ENCODE data around the gene BBS9. TPM values are rescaled to one million over a fixed set of nuclear protein-coding genes. Genes with fewer than 3 reads are reported as not detected.
A peak's percentile ranks its signal among the peaks of the same experiment; 100 is the strongest.
"Not testable (repeated sequence)": the region's sequence is repeated elsewhere in the genome, so short reads cannot be mapped to it uniquely, and the experiment has no call there.

BBS9 gene
- total RNA-seq, 1 donor from 2014 or later = 8.7 TPM

DNA sequence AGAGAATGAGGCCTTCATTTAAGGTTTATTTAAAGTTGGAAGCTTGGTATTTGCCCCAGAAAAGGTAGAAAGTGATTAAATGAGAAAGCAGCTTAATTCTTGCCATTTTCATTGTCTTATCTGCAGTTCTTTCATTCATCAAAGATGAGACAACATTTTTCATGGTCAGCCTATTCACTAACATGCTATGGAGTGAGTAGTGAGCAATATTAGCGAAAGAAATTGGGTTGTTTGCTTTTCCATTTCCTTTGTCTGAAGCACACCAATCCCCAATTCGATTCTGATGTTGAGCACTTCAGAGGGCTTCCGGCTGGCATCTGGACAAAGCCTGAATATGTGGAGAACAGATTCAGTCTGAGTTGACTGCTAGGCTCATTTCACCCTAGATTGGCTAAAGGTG lies 317.2 kb downstream of the BBS9 start:
- DNase-seq (no peak), ATAC-seq (ENCODE audit: poor library complexity) (no peak)
- intact Hi-C loops (cut with DNase I) = no loop called here

DNA sequence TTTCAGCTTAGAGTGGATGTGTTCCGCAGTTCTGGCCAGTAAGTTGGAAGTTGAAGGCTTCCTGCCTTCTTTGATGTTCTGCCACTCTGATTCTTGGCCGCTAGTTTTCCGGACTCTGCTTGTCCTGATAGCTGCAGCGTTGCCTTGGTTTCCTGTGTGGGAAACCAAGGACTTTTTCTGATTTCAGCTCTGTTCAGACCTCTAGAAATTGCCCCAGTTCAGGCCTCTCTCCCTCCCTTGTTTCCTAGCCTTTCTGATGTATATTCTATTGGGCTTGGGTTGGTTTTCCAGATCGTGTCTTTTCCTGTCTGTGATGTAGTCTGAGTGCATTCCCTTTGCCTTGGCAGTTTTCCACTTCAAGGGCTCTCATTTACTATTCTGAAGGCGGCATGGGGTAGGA lies 318.7 kb downstream of the BBS9 start:
- DNase-seq (no peak), ATAC-seq (ENCODE audit: poor library complexity) (no peak)
- intact Hi-C loops (cut with DNase I) = no loop called here

GRCh38 chr7:33449847-33450246 lies 320.5 kb downstream of the BBS9 start:
- intact Hi-C loops (cut with DNase I) = no loop called here
- DNase-seq (no peak), ATAC-seq (ENCODE audit: poor library complexity) (no peak)

DNA sequence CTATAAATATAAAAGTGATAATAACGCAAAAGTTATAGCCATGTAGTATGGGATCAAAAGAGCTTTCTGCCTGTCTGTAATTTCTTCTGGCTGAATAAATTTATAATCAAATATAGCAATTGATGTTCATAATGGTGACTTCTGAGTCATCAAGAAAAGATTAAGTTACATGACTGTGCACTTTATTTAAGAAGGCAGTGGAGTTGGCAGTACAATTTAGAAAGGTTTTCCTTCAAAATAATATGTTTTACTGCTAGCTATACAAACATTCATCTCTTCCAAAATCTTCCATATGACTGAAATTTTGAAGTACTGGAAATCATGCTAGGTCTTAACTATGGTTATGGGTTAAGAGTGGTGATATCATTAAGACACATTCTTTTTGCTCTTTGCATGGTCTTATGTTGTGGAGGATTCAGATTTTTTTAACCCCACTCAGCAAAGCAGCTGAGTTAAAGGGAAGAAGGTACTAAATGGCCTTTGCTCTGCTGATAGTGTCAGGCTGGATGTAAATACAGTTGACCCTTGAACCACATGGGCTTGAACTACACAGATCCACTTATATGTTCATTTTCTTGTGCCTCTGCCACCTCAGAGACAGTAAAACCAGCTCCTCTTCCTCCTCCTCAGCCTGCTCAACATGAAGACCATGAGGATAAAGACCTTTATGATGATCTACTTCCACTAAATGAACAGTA lies 323.6 kb downstream of the BBS9 start:
- ATAC-seq (ENCODE audit: poor library complexity) = no peak
- intact Hi-C loops (cut with DNase I) = no loop called here
- DNase-seq = no peak

DNA sequence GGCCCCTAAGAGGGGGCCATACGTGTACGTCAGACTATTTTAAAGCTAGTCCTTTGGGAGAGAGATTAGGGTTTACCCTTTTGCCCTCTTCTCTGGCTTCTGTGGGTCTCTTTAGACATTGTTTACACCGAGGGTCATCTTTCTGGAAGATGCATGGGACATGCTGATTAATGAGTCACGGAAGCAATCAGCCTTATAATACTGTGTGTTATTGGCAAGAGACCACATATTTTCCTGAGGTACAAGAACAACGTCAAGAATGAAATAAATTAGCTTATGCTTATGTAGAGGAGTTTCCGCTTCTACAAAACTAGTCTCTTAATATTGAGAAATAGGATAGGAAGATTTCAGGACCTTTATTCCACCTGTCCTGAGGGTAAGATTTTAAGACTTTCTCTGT lies 327.7 kb downstream of the BBS9 start:
- DNase-seq = no peak
- intact Hi-C loops (cut with DNase I) = no loop called here
- ATAC-seq (ENCODE audit: poor library complexity) = no peak

- DNase-seq (no peak), ATAC-seq (ENCODE audit: poor library complexity) (no peak)
- intact Hi-C loops (cut with DNase I) = no loop called here
These were observed 329.2 kb downstream of the BBS9 start for GRCh38 chr7:33458581-33458980.

GRCh38 chr7:33459340-33459751 lies 330.0 kb downstream of the BBS9 start:
- intact Hi-C loops (cut with DNase I) = no loop called here
- DNase-seq (no peak), ATAC-seq (ENCODE audit: poor library complexity) (peak; percentile 87)

DNA sequence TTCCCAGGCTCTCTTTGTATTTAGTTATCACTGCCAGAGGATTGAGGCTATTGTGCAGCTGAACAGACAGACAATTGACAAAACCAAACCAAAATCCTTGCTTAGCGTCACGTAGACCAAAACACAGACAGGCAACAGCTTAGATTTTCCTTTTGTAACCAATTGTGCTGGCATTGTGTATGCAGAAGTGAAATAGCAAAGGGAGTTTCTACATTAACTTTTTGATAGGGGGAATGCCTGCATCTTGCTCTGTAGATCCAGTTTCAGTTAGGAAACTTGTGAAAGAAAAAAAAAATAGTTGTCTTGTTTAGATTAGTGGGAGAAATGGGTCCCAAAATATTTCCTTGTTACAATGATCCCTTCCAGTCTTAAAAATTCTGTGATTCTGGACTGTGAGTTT lies 333.8 kb downstream of the BBS9 start:
- intact Hi-C loops (cut with DNase I) = no loop called here
- DNase-seq (no peak), ATAC-seq (ENCODE audit: poor library complexity) (no peak)

- DNase-seq (no peak), ATAC-seq (ENCODE audit: poor library complexity) (no peak)
- intact Hi-C loops (cut with DNase I) = no loop called here
These were observed 336.8 kb downstream of the BBS9 start for GRCh38 chr7:33466203-33466602.

DNA sequence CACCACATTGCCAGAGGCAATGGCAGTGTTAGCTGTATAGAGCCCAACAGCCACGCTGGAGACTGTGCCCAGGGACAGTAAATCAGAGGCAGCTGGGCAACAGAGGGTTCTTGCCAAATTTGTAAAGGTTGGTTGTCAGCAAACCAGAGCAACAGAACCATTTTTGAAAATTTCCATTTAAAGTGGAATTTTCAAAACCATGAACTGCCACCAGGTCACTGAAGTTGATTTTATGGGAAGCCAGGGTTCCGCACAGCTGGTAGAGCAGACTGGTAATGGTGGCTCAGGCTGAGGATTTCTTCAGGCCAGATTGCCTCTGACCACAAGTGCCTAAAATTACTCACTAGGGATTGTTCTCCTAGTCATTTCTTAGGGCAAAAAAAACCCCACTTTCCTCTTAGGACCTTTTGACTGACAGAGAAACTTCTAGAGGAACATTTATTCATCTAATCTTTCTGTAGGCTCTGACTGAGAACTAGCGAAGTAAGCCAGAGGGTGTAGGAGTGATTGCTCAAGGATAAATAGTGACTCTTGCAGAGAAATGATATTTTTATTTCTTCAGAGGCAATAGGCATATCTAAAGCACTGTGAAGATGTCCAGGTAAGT lies 342.4 kb downstream of the BBS9 start:
- ATAC-seq (ENCODE audit: poor library complexity) (no peak), DNase-seq (no peak)
- intact Hi-C loops (cut with DNase I) = no loop called here

DNA sequence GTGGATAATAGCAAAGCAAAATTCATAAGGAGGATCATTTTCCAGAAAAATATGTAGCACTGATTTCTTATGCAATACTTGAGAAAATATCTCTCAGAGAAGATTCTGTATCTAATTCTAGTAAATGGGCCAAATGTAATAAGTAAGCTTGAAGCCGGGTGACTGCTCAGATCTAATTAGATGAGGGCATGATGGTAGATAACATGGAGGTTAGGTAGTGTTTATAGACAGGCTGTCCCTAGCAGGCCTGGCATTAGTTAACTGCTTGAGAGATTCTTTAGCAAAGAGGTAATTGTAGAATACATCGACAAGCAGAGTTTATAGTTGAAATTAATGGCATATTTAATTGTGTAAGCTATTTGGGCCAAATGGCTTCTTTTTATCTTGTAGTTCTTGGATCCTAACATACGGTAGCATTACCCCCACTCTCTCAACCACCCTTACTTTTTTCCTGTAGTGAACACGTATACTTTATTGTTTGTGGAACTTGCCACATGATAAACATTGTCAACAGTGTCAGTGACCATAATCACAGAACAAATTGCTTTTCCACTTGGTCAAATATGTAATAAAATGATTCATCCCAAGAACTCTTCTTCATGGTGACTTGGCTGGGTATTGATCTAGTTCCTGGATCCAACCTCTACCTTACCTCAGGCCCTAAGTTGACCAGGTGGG lies 343.1 kb downstream of the BBS9 start:
- intact Hi-C loops (cut with DNase I) = no loop called here
- DNase-seq (no peak), ATAC-seq (ENCODE audit: poor library complexity) (no peak)

DNA sequence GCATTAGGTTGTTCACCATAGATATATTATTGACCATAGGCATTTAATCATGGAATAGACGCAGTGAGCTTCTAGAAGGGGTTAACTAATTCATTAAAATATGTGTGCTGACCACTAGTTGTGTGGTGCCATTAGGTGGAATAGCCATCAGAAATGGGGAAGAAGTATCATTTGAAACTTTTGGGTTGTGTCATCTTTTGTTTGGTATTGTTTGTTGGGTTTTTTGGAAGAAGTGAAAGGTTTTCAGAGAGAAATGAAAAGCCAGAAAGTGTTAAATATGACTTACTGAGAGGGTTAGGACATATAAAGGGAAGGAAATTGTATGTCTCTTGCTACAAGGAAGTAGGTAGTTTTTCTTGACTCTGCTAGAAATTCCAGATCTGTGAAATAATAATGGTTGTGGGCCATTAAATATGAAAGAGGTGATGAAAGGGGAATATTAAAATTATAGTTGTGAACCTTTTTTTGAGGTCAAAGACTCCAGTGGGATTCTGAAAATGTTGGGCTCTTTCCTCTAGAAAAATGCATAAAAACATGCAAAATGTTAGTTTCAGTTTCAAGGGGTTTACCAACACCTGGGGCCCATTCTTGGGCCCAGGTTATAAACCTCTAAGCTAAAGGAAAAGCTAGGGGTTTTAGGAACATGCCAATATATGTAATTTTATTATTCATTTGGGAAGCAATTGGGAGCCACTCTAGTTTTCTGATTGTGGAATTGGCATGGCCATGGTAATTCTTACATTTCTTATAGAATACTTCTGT lies 348.5 kb downstream of the BBS9 start:
- DNase-seq = no peak
- intact Hi-C loops (cut with DNase I) = no loop called here
- ATAC-seq (ENCODE audit: poor library complexity) = no peak

- DNase-seq; intact Hi-C loops (cut with DNase I); ATAC-seq (ENCODE audit: poor library complexity): not testable (repeated sequence)
These were observed 355.1 kb downstream of the BBS9 start for GRCh38 chr7:33484476-33484875.

DNA sequence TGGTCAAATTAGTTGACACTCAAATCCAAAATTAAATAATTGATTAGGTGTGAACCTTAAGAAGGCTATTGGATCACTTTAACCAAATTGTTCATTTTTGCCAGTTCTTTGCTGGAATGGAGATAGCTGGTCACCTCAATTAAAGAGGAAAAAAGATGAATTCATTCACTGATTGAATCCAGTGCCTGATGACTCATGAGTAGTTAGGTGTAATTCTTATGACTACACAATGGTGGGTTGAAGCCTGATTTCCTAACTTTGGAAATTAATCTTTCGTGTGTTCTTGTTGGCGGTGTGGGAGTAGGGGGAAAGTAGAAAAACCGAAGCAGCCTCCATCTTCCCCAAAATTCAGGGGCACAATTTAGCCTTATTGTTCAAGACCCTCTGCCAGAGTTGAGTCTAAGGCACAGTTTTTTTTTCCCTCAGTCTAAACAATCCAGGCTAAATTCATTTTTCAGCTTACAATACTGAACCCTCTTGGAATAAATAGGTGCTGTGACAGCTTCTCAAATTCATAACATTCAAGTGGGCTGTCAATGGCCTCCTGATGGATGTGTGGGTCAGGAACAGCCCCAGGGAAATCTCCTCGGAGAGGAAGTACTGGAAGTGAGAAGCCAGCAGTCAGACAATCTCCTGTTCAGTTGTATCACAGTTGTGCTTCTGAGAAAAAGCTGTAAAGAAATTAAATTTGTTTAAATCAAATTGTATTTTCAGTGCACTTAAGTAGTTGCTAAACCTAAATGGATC lies 356.6 kb downstream of the BBS9 start:
- intact Hi-C loops (cut with DNase I) = no loop called here
- no peak for DNase-seq
- no peak for ATAC-seq (ENCODE audit: poor library complexity)

- no peak for ATAC-seq (ENCODE audit: poor library complexity)
- DNase-seq = no peak
- intact Hi-C loops (cut with DNase I) = no loop called here
These were observed 357.3 kb downstream of the BBS9 start for GRCh38 chr7:33486633-33487032.

- intact Hi-C loops (cut with DNase I) = no loop called here
- DNase-seq = no peak
- ATAC-seq (ENCODE audit: poor library complexity) = no peak
These were observed 358.8 kb downstream of the BBS9 start for GRCh38 chr7:33487998-33488682.

DNA sequence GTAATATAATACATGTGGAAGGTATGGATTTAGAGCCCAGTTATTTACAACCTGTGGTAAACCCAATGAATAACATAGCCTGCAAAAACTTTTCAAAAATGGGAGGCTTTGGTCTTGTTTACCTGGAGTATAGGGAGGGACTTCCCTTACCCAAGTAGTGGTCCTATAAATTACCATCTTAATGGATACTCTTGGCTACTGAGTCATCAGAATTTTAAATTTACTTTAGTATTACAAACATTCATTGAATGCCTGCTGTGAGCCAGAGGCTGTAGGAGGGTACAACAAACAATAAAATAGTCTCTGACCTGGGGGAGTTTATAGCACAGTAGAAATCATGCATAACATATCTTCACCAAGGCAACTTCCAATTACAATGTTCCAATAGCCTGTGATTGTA lies 365.1 kb downstream of the BBS9 start:
- DNase-seq (no peak), ATAC-seq (ENCODE audit: poor library complexity) (no peak)
- intact Hi-C loops (cut with DNase I) = no loop called here

DNA sequence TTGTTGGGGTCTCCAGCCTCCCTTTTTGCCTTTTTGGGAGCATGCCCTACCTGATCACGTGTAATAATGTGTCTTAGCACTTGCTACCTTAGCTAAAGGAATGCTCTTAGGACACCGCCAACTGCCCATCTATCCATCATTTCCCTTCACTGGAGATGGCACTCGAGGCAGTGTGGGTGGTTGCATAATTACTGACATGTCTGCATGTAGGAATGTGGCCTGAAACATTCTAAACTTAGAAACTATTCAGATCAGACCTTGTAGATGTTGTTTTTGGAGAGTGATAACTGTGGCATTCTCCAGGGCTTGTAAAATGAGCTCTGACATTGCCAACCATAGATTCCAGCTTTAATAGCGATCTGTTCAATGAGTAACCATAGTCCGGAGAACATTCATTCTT lies 365.8 kb downstream of the BBS9 start:
- DNase-seq = no peak
- ATAC-seq (ENCODE audit: poor library complexity) = peak; percentile 56
- intact Hi-C loops (cut with DNase I) = no loop called here
